ENCODE results near the gene INSC.

Gene INSC

DNA sequence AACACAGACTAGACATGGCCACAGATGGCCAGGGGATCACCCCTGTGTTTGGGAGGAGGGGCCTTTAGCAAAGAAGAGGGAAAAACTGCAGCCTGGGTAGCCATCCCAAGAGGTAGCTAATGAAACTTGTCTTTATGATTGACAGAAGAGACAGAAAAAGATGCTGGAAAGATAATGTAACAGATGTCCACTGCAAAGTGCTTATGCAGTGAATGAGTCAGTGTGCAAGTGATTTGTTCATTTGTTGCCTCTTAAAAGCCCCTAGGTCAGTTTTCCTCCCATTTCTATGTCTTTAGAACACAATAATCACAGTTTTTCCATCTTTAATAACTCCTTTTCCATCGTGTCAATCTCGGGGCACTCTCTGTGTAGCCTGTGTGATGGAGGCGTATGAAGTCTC is 57.2 kb downstream of the INSC start:
- H3K4me1 ChIP-seq = no peaks in the 10 kb centered on the region
- H3K4me3 ChIP-seq = no peak overlapping the region
- in situ Hi-C loops (cut with MboI; ENCODE audit: low sequenced_read_pairs) = no loop called here
- H3K27me3 ChIP-seq (ENCODE audit: low read depth) = no peaks in the 10 kb centered on the region
- no peaks in the 10 kb centered on the region for H3K9me3 ChIP-seq
- DNase-seq (ENCODE audit: low spot score in 2 of 2) = no peak
- no peaks in the 10 kb centered on the region for H3K36me3 ChIP-seq (replicated peaks)

GRCh38 chr11:15175831-15176230 is 61.1 kb downstream of the INSC start:
- Histone ChIP-seq H3K36me3 (replicated peaks) (no peaks in the 10 kb centered on the region), H3K4me1 (no peaks in the 10 kb centered on the region), H3K4me3 (no peak overlapping the region), H3K9me3 (no peaks in the 10 kb centered on the region), H3K27me3 (ENCODE audit: low read depth) (no peaks in the 10 kb centered on the region)
- in situ Hi-C loops (cut with MboI; ENCODE audit: low sequenced_read_pairs) = no loop called here
- DNase-seq (ENCODE audit: low spot score in 2 of 2) = no peak

- no peaks in the 10 kb centered on the region for H3K36me3 ChIP-seq (replicated peaks)
- in situ Hi-C loops (cut with MboI; ENCODE audit: low sequenced_read_pairs) = no loop called here
- no peak for DNase-seq (ENCODE audit: low spot score in 2 of 2)
- H3K4me3 ChIP-seq = no peak overlapping the region
- H3K4me1 ChIP-seq = no peaks in the 10 kb centered on the region
- H3K9me3 ChIP-seq = no peaks in the 10 kb centered on the region
- H3K27me3 ChIP-seq (ENCODE audit: low read depth) = no peaks in the 10 kb centered on the region
Measured at GRCh38 chr11:15176646-15177163, 62.0 kb downstream of the INSC start.

DNA sequence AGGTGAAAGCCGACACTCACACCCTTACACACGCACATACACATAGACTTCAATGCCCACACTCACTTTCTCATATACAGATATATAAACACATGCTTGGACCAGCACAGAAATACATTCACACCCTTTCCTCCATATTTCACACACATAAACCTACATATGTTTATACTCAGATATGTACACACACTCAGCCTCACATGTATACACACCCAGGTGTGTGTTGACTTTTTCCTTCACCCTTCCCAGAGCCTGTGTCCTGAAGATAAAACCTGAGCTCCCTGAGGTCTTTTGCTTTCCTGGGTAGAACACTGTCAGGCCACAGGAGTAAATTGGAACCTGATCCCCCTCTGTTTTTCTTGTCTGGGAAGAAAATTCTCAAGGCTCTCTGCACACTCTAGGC is 62.8 kb downstream of the INSC start:
- in situ Hi-C loops (cut with MboI; ENCODE audit: low sequenced_read_pairs) = no loop called here
- DNase-seq (ENCODE audit: low spot score in 2 of 2) = no peak
- Histone ChIP-seq H3K4me1 (no peaks in the 10 kb centered on the region), H3K4me3 (no peak overlapping the region), H3K9me3 (no peaks in the 10 kb centered on the region), H3K36me3 (replicated peaks) (no peaks in the 10 kb centered on the region), H3K27me3 (ENCODE audit: low read depth) (no peaks in the 10 kb centered on the region)

GRCh38 chr11:15178214-15178613 is 63.5 kb downstream of the INSC start:
- H3K9me3 ChIP-seq = no peaks in the 10 kb centered on the region
- no peaks in the 10 kb centered on the region for H3K4me1 ChIP-seq
- in situ Hi-C loops (cut with MboI; ENCODE audit: low sequenced_read_pairs) = no loop called here
- H3K36me3 ChIP-seq (replicated peaks) = no peaks in the 10 kb centered on the region
- no peaks in the 10 kb centered on the region for H3K27me3 ChIP-seq (ENCODE audit: low read depth)
- H3K4me3 ChIP-seq = no peak overlapping the region
- no peak for DNase-seq (ENCODE audit: low spot score in 2 of 2)

DNA sequence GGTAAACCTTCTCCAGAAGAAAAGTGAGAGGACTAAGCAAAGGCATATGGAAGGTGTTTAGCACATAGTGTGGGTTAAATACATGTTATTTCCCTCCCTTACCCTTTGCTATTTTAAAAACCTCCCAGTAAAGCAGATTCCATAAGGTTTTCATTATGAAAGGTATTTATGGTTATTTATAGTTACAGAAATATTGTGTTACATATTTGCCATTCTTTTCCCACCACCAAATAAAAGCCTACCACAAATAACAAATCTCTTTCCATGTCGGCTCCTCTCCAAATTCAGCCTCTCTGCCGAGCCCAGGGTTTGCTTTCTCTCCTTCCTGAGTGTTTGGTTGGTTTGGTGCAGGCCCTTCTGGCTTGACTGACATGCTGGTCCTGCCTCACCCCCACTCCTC is 64.4 kb downstream of the INSC start:
- no peak overlapping the region for H3K4me3 ChIP-seq
- in situ Hi-C loops (cut with MboI; ENCODE audit: low sequenced_read_pairs) = no loop called here

DNA sequence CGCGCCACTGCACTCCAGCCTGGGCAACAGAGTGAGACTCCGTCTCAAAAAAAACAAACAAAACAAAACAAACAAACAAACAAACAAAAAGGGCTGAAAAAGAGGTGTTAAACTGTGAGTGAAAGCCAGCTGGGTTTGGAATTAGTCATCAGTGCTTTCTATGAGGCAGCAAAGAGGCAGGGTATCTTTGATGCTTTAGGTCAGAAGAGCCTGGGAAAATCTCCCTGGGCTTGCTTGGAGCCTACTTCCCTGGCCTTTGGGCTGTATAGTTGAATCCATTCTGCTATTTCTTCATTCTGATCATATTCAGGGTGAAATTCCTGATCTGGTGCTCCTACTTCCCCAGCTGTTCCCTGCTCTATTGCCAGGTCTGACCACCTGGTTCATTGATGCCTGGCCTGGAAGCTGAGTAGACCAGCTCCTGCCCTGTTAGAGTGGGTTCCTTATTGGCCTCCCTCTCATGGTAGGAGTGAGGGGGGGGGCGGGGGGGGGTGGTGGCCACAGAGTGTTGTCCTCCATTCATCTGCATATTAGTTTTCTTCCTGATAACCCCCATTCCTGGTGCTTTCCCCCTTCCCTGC is 65.6 kb downstream of the INSC start:
- Histone ChIP-seq H3K36me3 (replicated peaks) (no peaks in the 10 kb centered on the region), H3K27me3 (ENCODE audit: low read depth) (no peaks in the 10 kb centered on the region), H3K9me3 (no peaks in the 10 kb centered on the region), H3K4me3 (no peak overlapping the region), H3K4me1 (no peaks in the 10 kb centered on the region)
- in situ Hi-C loops (cut with MboI; ENCODE audit: low sequenced_read_pairs) = no loop called here
- DNase-seq (ENCODE audit: low spot score in 2 of 2) = no peak

More for the DNA sequence above, 64.4 kb downstream of the INSC start:
- no peaks in the 10 kb centered on the region for H3K36me3 ChIP-seq (replicated peaks)
- H3K27me3 ChIP-seq (ENCODE audit: low read depth) = no peaks in the 10 kb centered on the region
- DNase-seq (ENCODE audit: low spot score in 2 of 2) = no peak
- H3K9me3 ChIP-seq = no peaks in the 10 kb centered on the region
- no peaks in the 10 kb centered on the region for H3K4me1 ChIP-seq

GRCh38 chr11:15182372-15182771 is 67.6 kb downstream of the INSC start:
- DNase-seq (ENCODE audit: low spot score in 2 of 2) = no peak
- Histone ChIP-seq H3K36me3 (replicated peaks) (no peaks in the 10 kb centered on the region), H3K4me3 (no peak overlapping the region), H3K9me3 (no peaks in the 10 kb centered on the region), H3K4me1 (no peaks in the 10 kb centered on the region), H3K27me3 (ENCODE audit: low read depth) (no peaks in the 10 kb centered on the region)
- in situ Hi-C loops (cut with MboI; ENCODE audit: low sequenced_read_pairs) = no loop called here

- no peak for DNase-seq (ENCODE audit: low spot score in 2 of 2)
- no peaks in the 10 kb centered on the region for H3K27me3 ChIP-seq (ENCODE audit: low read depth)
- in situ Hi-C loops (cut with MboI; ENCODE audit: low sequenced_read_pairs) = no loop called here
- H3K4me3 ChIP-seq = no peak overlapping the region
- H3K36me3 ChIP-seq (replicated peaks) = no peaks in the 10 kb centered on the region
- H3K9me3 ChIP-seq = no peaks in the 10 kb centered on the region
- H3K4me1 ChIP-seq = no peaks in the 10 kb centered on the region
Measured at GRCh38 chr11:15185021-15185420, 70.3 kb downstream of the INSC start.

- Histone ChIP-seq H3K4me3 (no peak overlapping the region), H3K27me3 (ENCODE audit: low read depth) (no peaks in the 10 kb centered on the region), H3K9me3 (no peaks in the 10 kb centered on the region), H3K4me1 (no peaks in the 10 kb centered on the region), H3K36me3 (replicated peaks) (no peaks in the 10 kb centered on the region)
- in situ Hi-C loops (cut with MboI; ENCODE audit: low sequenced_read_pairs) = no loop called here
- DNase-seq (ENCODE audit: low spot score in 2 of 2) = no peak
Measured at GRCh38 chr11:15186146-15186545, 71.4 kb downstream of the INSC start.

DNA sequence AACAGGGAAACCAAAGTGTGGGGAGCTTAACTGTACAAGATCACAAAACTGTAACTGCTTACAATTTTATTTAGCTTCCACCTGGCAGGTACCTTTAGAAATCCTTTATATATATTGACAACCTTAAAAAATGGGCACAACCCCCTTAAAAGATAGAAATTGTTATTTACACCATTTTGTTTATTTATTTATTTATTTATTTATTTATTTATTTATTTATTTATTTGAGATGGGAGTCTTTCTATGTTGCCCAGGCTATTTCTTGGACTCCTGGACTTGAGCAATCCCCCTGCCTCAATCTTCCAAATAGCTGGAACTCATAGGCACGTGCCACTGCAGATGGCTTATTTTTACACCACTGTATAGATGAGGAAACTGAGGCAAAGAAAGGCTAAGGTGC is 74.5 kb downstream of the INSC start:
- Histone ChIP-seq H3K9me3 (no peaks in the 10 kb centered on the region), H3K4me1 (no peaks in the 10 kb centered on the region), H3K4me3 (no peak overlapping the region), H3K36me3 (replicated peaks) (no peaks in the 10 kb centered on the region), H3K27me3 (ENCODE audit: low read depth) (no peaks in the 10 kb centered on the region)
- no peak for DNase-seq (ENCODE audit: low spot score in 2 of 2)
- in situ Hi-C loops (cut with MboI; ENCODE audit: low sequenced_read_pairs) = no loop called here

- Histone ChIP-seq H3K27me3 (ENCODE audit: low read depth) (no peaks in the 10 kb centered on the region), H3K4me1 (no peaks in the 10 kb centered on the region), H3K36me3 (replicated peaks) (no peaks in the 10 kb centered on the region), H3K9me3 (no peaks in the 10 kb centered on the region), H3K4me3 (no peak overlapping the region)
- no peak for DNase-seq (ENCODE audit: low spot score in 2 of 2)
- in situ Hi-C loops (cut with MboI; ENCODE audit: low sequenced_read_pairs) = no loop called here
Measured at GRCh38 chr11:15189641-15190365, 75.1 kb downstream of the INSC start.

GRCh38 chr11:15190611-15191010 is 75.9 kb downstream of the INSC start:
- Histone ChIP-seq H3K4me1 (no peaks in the 10 kb centered on the region), H3K4me3 (no peak overlapping the region), H3K9me3 (no peaks in the 10 kb centered on the region), H3K36me3 (replicated peaks) (no peaks in the 10 kb centered on the region), H3K27me3 (ENCODE audit: low read depth) (no peaks in the 10 kb centered on the region)
- DNase-seq (ENCODE audit: low spot score in 2 of 2) = no peak
- in situ Hi-C loops (cut with MboI; ENCODE audit: low sequenced_read_pairs) = no loop called here

DNA sequence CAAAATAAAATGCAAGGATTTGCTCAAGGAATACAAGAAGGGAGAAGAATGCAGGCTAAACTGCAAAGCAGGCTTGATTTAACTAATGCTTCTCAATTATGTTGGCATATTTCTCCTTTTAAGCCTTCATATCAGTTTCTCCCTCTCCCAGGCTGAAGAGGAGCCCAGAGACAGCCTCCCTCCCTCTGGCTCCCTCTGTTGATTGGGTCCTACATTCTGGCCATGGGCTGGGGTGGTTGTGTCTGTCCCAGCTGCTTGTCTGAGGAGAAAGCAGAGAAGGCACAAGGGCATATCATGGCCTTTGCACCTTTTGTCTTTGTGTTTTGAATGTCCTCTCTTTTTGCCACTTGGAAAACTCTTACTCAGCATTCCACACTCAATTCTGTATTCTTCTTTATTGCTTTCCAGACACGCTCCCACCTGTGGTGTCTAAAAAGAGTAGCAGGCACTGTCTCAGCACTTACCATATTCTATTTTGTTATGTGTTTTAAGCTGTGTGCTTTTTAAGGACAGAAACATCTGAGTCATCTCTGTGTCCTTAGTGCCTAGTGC is 77.4 kb downstream of the INSC start:
- no peaks in the 10 kb centered on the region for H3K36me3 ChIP-seq (replicated peaks)
- no peak for DNase-seq (ENCODE audit: low spot score in 2 of 2)
- in situ Hi-C loops (cut with MboI; ENCODE audit: low sequenced_read_pairs) = no loop called here
- no peaks in the 10 kb centered on the region for H3K4me1 ChIP-seq
- H3K4me3 ChIP-seq = no peak overlapping the region
- no peaks in the 10 kb centered on the region for H3K9me3 ChIP-seq
- no peaks in the 10 kb centered on the region for H3K27me3 ChIP-seq (ENCODE audit: low read depth)

Measured in HAP-1 (cell line).